HG02973 (cell line): ENCODE data around the gene SH3GL2.

Source experiments
- ATAC-seq: cut with Tn5 transposase; IDR thresholded peaks from one replicate; pipeline ENCODE4 v1.9.1; 2021; ENCODE audit warnings: moderate library complexity; ENCODE audit not compliant: unreplicated experiment

The SH3GL2 gene

GRCh38 chr9:17609312-17610005 is 30.6 kb downstream of the SH3GL2 start:
- ATAC-seq: no peak

GRCh38 chr9:17611342-17611741 is 32.5 kb downstream of the SH3GL2 start:
- no peak for ATAC-seq

GRCh38 chr9:17611917-17612316 is 33.1 kb downstream of the SH3GL2 start:
- no peak for ATAC-seq

GRCh38 chr9:17613758-17614157 is 34.9 kb downstream of the SH3GL2 start:
- ATAC-seq: no peak

GRCh38 chr9:17614250-17614649 is 35.4 kb downstream of the SH3GL2 start:
- no peak for ATAC-seq

GRCh38 chr9:17614903-17615302 is 36.0 kb downstream of the SH3GL2 start:
- ATAC-seq: no peak

- no peak for ATAC-seq
These were observed 43.3 kb downstream of the SH3GL2 start for GRCh38 chr9:17622141-17622540.

GRCh38 chr9:17622749-17623148 is 43.9 kb downstream of the SH3GL2 start:
- no peak for ATAC-seq

- no peak for ATAC-seq
These were observed 45.1 kb downstream of the SH3GL2 start for GRCh38 chr9:17623965-17624364.

- no peak for ATAC-seq
These were observed 45.7 kb downstream of the SH3GL2 start for GRCh38 chr9:17624571-17624970.

- no peak for ATAC-seq
These were observed 47.0 kb downstream of the SH3GL2 start for GRCh38 chr9:17625644-17626388.

- no peak for ATAC-seq
These were observed 48.8 kb downstream of the SH3GL2 start for GRCh38 chr9:17627641-17628040.

- no peak for ATAC-seq
These were observed 49.8 kb downstream of the SH3GL2 start for GRCh38 chr9:17628624-17629023.

GRCh38 chr9:17630531-17630949 is 51.7 kb downstream of the SH3GL2 start:
- ATAC-seq: no peak

- ATAC-seq: no peak
These were observed 52.5 kb downstream of the SH3GL2 start for GRCh38 chr9:17631396-17631795.

GRCh38 chr9:17632994-17633393 is 54.1 kb downstream of the SH3GL2 start:
- no peak for ATAC-seq

- no peak for ATAC-seq
These were observed 56.4 kb downstream of the SH3GL2 start for GRCh38 chr9:17635115-17635890.

- no peak for ATAC-seq
These were observed 57.5 kb downstream of the SH3GL2 start for GRCh38 chr9:17636349-17636748.

GRCh38 chr9:17636821-17637220 is 58.0 kb downstream of the SH3GL2 start:
- ATAC-seq: no peak

- ATAC-seq: no peak
These were observed 58.4 kb downstream of the SH3GL2 start for GRCh38 chr9:17637229-17637628.

GRCh38 chr9:17648516-17648915 is 69.7 kb downstream of the SH3GL2 start:
- ATAC-seq: no peak

- ATAC-seq: no peak
These were observed 72.9 kb downstream of the SH3GL2 start for GRCh38 chr9:17651725-17652124.
